Activated CD8-positive, alpha-beta memory T cell treated with anti-CD3 and anti-CD28 coated beads for 24 hours (primary cell): ENCODE results near the gene RNFT2.

ENCODE experiments used
- DNase-seq: peaks from one replicate; pipeline ENCODE4 v3.0.0-alpha.2; 2020

RNFT2 gene

GRCh38 chr12:116737774-116738657, at the start of gene RNFT2, which contains the start of gene SPRING1:
RNFT2 (plus strand) TSS chr12:116738315; CDS start chr12:116740498, 2,183 bp downstream.
SPRING1 (minus strand) TSS chr12:116738069; CDS start chr12:116737900, 169 bp downstream.
- DNase-seq, result peak; percentile 98

- no peak for DNase-seq
These were observed 48.6 kb upstream of the RNFT2 start for GRCh38 chr12:116689521-116689920.

GRCh38 chr12:116689979-116690744, 48.0 kb upstream of the RNFT2 start:
- DNase-seq, result no peak

GRCh38 chr12:116691205-116691604, 46.9 kb upstream of the RNFT2 start:
- DNase-seq, result no peak

- no peak for DNase-seq
These were observed 46.5 kb upstream of the RNFT2 start for GRCh38 chr12:116691636-116692035.

GRCh38 chr12:116692605-116693004, 45.5 kb upstream of the RNFT2 start:
- DNase-seq, result no peak

GRCh38 chr12:116693286-116694227, 44.6 kb upstream of the RNFT2 start:
- no peak for DNase-seq

GRCh38 chr12:116694653-116695463, 43.3 kb upstream of the RNFT2 start:
- no peak for DNase-seq

GRCh38 chr12:116695464-116695725, 42.7 kb upstream of the RNFT2 start:
- no peak for DNase-seq

- no peak for DNase-seq
These were observed 40.8 kb upstream of the RNFT2 start for GRCh38 chr12:116697305-116697704.

- DNase-seq, result no peak
These were observed 40.4 kb upstream of the RNFT2 start for GRCh38 chr12:116697716-116698115.

GRCh38 chr12:116698116-116698515, 40.0 kb upstream of the RNFT2 start:
- DNase-seq, result no peak

- DNase-seq, result no peak
These were observed 39.5 kb upstream of the RNFT2 start for GRCh38 chr12:116698554-116699075.

GRCh38 chr12:116700066-116700465, 38.0 kb upstream of the RNFT2 start:
- DNase-seq, result no peak

GRCh38 chr12:116701432-116701831, 36.7 kb upstream of the RNFT2 start:
- no peak for DNase-seq

- peak; percentile 85 for DNase-seq
These were observed 34.8 kb upstream of the RNFT2 start for GRCh38 chr12:116703214-116703795.

- DNase-seq, result no peak
These were observed 30.4 kb upstream of the RNFT2 start for GRCh38 chr12:116707751-116708150.

- DNase-seq, result peak; percentile 74
These were observed 29.0 kb upstream of the RNFT2 start for GRCh38 chr12:116708826-116709756.

GRCh38 chr12:116709768-116710167, 28.3 kb upstream of the RNFT2 start:
- DNase-seq, result no peak
